Measurements from ENCODE around the gene ISOC2. TPM values are rescaled to one million over a fixed set of nuclear protein-coding genes. Genes with fewer than 3 reads are reported as not detected.
"Not testable (repeated sequence)": the region's sequence is repeated elsewhere in the genome, so short reads cannot be mapped to it uniquely, and the experiment has no call there.

ISOC2 gene
- total RNA-seq, 1 donor from 2014 or later: 35.7 TPM

DNA sequence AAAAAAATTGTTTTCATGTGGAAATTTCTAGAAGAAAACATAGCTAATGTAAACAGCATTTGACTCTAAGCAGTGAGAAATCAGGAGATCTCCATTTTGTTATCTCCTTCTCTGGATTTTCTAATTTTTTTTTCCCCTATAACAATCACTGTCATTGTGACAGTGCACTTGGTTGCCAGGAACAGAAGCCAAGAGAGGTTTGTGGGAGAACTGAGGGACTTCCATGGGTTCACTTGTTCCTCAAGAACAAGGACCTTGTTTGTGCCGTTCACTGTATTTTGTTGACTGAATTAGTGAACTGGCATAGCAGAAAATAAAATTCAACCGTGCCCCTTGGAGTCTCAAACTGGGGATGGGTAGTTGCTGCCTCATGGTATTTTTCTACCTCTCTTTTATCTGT, 35.4 kb downstream of the ISOC2 start:
- ATAC-seq (peak; percentile 81), DNase-seq (ENCODE audit: low spot score) (no peak)
- intact Hi-C loops (cut with DNase I): no loop called here

DNA sequence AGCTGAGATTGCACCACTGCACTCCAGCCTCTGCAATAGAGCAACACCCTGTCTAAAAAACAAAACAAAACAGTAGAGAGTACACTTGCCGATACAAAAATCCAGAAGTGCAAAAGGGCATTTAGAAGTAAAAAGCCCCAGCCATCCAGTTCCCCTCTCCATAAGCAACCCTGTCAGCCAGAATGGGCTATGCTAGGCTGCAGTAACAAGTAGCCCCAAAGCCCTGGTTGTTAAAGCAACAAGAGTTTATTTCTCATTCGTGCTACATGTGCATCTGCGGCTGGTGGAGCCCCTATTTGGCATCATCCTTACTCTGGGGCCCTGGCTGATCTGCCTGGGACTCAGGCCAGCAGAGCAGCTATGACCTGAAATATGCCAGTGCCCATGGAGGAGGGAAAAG, 36.9 kb downstream of the ISOC2 start:
- DNase-seq (ENCODE audit: low spot score): no peak
- ATAC-seq: no peak
- intact Hi-C loops (cut with DNase I): no loop called here

DNA sequence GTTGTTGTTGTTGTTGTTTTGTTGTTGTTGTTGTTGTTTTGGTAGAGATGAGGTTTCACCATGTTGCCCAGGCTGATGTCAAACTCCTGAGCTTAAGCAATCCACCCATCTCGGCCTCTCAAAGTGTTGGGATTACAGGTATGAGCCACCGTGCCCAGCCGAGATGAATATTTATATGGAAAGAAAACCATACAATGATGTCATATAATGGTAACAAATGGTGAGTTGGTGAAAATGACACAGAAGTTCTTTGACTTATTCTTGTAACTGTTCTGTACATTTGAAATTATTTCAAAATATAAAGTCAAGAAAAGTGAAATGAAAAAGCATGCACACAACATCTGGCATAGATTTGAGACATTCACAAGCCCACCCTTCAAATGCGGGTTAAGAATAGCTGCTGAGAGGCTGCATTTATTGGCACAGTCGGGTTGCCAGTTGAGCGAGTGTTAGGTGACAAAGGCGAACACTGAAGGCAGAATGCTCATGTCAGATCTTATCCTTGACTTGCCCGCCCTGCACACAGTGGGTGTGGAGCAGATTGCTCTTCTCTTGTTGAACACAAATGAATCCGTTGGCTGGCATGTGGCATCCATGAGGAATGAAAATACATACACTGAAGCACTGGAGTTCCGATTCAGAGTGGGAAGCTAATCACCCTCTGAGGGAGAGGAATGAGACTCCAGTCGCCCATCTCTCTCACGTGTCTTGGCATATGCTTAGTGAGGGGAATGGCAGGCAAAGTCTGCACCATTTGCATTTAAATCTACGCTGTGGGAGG, 38.0 kb downstream of the ISOC2 start:
- intact Hi-C loops (cut with DNase I): no loop called here
- ATAC-seq (no peak), DNase-seq (ENCODE audit: low spot score) (no peak)

DNA sequence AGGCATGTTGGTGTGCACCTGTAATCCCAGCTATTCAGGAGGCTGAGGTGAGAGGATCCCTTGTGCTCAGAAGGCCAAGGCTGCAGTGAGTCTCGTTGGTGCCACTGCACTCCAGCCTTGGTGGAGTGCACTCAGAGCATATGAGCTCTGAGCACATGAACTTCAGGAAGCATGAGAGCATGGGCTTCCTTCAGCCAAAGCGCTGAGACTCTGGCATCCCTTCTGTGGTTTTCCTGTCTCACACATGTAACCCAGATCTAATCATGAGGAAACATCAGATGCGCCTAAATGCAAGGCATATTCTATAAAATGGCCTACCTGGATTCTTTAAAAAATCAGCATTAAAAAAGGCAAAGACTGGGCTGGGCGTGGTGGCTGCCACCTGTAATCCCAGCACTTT, 40.2 kb downstream of the ISOC2 start:
- ATAC-seq; intact Hi-C loops (cut with DNase I); DNase-seq (ENCODE audit: low spot score): not testable (repeated sequence)

DNA sequence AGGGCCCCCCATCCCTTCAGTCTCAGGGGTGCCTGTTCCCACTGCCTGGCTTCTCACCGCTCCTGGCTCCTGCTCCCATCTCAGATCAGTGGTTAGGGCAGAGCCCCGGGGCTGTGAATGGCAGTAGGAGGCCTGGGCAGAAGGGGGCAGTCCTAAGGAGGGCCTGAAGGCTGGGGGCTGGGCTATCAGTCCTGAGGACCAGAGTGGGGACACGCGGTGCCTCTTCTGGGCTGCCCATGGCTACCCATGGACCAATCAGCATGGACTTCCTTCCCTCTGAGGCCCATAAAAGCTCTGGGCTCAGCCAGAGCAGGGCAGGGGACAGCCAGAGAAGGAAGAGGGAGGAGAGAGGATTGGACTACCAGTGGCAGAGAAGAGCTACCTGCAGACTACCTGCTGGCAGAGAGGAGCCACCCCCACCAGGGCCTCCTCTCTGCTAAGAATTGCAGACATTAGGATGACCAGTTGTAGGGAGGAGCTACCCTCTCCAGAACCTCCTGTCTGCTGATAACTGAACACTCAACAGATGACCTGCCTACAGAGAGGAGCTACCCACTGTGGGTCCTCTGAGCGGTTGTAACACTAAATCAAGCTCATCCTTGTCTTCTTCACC, 41.7 kb downstream of the ISOC2 start:
- intact Hi-C loops (cut with DNase I): no loop called here
- ATAC-seq: no peak

DNA sequence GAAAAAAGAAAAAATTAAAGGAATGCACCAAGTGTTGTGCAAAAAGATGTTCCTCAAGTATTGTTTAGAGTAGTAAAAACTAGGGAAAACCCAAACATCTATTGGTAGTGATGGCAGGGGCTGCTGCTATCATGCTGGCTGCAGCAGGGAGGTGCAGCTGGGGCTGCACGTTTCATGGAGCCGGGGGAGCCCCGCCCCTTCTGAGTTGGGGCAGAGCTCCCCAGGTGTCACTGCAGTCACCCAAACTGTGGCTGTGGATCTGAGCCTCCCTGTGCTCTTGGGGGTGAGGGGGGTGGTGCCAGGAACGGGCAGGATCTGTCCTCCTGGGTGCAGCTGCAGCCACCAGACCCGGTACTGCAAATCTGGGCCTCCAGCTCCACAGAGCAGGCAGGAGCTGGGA, 42.3 kb downstream of the ISOC2 start:
- DNase-seq (ENCODE audit: low spot score): no peak
- no peak for ATAC-seq
- intact Hi-C loops (cut with DNase I): no loop called here

More for the DNA sequence above, 41.7 kb downstream of the ISOC2 start:
- no peak for DNase-seq (ENCODE audit: low spot score)

DNA sequence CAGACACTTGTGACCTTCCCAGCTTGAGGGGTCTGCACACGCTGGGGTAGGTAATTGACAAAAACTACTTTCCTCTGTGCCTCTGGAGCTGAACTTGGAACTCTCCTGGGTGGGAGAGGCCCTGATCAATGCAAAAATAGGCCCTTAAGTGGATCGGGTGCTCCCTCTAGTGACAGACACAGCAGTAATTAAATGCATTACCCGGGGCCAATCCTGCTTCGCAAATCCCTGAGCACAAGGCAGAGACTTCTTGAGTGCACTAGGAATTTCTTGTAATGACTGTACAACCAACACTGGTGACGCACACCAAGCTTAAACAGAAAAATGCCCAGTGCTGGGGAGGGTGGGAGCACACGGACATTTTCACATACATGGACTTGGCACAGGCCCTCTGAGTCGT, 43.3 kb downstream of the ISOC2 start:
- DNase-seq (ENCODE audit: low spot score) (no peak), ATAC-seq (peak; percentile 88)
- intact Hi-C loops (cut with DNase I): no loop called here

DNA sequence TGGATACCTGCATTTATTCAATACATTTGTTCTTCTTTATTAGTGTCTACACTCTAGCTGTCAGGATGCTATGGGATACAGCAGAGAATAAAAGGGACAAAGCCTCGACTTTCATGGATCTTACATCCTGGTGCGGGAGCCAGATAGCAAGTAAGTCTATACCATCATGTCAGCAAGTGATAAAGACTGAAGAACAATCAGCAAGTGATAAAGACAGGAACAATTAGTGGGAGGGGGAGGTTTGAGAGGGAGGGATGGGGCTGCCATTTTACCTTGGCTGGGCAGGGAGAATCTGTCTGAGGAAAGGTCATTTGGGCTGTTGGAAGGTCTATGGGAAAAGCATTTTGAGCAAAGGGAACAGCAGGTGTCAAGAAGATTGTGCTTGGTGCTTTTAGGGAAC, 51.3 kb downstream of the ISOC2 start:
- no peak for ATAC-seq
- no peak for DNase-seq (ENCODE audit: low spot score)
- intact Hi-C loops (cut with DNase I): no loop called here

DNA sequence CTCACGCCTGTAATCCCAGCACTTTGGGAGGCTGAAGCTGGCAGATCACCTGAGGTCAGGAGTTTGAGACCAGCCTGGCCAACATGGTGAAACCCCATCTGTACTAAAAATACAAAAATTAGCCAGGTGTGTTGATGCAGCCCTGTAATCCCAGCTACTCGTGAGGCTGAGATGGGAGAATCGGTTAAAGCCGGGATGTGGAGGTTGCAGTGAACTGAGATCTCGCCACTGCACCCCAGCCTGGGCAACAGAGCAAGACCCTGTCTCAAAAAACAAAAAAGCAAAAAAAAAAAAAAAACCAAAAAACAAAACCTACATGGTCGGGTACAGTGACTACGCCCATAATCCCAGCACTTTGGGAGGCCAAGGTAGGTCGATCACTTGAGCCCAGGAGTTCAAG, 52.3 kb downstream of the ISOC2 start:
- intact Hi-C loops (cut with DNase I); DNase-seq (ENCODE audit: low spot score): not testable (repeated sequence)

DNA sequence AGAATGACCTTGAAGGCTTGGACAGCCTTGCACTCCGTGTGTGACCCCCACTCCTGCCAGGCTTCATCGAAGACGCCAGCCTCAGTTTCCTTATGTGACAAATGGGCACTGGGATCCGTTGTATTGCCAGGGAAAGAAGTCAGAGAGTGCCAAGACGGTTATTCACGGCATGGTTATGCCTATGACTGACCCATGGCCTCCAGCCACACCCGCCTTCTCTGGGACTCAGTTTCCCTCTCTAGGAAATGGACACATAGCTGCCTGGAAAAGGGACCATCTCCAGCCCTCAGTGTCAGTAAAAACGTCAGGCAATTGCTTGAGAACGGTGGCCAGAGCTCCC, 52.9 kb downstream of the ISOC2 start:
- ATAC-seq (no peak), DNase-seq (ENCODE audit: low spot score) (no peak)
- intact Hi-C loops (cut with DNase I): no loop called here

More for the DNA sequence above, 52.3 kb downstream of the ISOC2 start:
- not testable (repeated sequence) for ATAC-seq

DNA sequence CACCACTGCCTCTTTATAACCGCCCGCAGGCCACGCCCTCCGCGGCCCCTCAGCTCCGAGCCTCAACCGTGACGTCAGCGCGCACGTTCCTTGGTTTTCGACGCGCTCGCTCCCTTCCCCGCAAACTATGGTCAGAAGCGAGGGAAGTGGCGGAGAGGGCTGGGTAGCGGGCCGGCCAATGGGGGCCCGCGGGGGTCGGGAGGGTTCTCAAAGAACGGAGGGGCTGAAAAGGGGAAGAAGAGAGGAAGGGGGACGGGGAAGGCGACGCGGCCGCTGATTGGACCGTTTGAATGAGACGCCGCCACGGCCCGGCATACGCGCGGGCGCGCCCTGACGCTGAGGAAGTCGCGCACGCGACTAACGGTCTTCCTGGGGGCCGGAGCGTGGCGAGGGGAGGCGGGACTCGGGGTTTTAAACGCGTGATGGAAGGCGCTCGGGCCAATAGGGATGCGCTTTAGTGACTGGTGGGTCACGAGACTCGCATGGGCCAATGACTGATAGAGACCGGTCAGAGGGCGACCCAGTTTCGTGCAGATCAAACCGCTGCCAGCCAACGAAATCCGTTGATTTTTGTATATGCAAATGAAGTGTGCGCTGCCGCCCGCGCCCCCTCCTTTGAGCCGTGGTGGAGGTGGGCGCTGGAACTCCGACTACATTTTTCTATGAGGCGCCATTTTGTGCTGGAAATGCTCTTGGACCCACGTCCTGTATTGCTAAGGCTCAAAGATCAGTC, 53.5 kb downstream of the ISOC2 start:
- DNase-seq (ENCODE audit: low spot score) (peak; percentile 98), ATAC-seq (peak; percentile 99)
- intact Hi-C loops (cut with DNase I): no loop called here

DNA sequence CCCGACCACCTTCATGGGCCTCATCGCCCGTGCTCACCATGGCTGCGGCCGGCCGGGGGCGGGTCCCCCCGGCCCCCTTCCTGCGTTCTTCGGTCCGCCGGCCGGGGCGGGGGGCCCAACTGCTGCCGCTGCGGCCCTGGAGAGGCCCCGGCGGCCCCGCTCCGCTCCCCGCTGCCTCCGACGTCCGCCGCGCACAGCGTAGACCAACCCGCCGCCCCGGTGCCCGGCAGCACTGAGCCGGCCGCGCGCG, 54.0 kb downstream of the ISOC2 start, which contains the start of gene UBE2S:
Gene UBE2S, minus strand, starts transcription at position 239 of the 250 bp plus-strand sequence. Its CDS starts 199 bp downstream, at position 40.
- intact Hi-C loops (cut with DNase I): not testable (repeated sequence)

DNA sequence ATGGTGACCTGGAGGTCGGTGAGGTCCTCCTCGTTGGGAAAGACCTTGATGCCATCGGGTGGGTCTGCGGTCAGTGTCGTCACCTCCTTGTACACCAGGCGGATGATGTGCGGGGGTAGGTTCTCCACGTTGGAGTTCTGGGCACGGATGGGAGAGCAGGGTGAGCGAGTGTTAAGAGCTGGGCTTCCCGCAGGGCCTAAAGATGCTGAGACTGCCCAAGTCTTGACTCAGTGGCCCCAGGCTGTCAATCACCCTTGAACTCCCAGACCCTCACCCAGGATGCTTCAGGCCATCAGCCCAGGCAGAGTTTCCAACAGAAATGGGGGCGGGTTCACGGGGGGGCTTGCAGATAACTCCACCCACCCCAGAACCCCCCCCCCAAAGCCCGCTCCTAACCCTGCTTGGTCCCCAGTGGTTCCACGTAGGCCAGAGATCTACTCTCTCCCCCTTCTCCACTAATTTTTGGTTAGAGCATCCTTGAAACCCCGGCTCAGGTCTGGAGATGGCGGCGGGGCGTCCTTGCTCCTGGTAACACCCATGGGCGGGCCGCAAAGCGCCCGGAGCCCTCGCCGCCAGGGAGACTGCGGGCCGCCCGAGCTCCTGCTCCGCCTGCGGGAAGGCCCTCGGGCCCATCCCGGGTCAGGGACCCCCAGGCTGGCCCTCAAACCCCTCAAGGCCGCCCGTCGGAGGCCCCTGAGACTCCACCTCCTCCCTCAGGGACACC, 54.5 kb downstream of the ISOC2 start:
- ATAC-seq: no peak
- peak; percentile 70 for DNase-seq (ENCODE audit: low spot score)
- intact Hi-C loops (cut with DNase I): no loop called here

More for the DNA sequence above, 54.0 kb downstream of the ISOC2 start, which contains the start of gene UBE2S:
- ATAC-seq; DNase-seq (ENCODE audit: low spot score): not testable (repeated sequence)

DNA sequence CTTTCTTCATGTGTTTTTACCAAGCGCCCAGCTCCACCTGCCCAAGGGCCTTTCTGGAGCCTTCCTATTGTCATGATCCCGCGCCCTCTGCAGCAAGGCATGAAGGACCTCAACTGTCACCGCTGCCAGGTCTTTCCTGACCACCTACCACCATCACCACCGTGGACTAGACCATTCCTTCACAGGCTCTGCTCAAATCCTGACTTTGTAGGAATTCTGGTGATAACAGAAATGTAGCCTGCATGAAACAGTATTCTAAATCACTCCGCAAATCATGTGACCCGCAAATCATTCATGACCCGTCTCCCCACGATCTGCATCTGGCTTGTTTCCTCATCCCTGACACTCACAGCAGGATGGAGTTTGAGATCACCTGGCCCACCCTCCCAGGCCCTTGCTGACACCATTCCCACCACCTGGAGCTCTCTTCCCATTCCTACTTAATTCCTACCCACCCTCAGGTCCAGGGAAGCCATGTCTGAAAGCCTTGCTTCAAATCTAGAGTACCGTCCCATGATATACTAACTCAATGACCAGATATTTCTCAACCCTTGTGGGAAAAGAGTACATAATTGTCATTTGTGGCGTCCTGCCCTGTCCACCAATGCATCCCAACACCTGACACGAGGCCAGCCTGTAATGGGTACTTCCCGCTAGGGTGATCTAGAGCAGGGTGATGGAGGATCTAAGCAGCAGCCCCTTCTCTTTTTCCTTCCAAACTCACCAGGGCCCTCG, 55.2 kb downstream of the ISOC2 start:
- DNase-seq (ENCODE audit: low spot score): no peak
- ATAC-seq: no peak
- intact Hi-C loops (cut with DNase I): no loop called here

DNA sequence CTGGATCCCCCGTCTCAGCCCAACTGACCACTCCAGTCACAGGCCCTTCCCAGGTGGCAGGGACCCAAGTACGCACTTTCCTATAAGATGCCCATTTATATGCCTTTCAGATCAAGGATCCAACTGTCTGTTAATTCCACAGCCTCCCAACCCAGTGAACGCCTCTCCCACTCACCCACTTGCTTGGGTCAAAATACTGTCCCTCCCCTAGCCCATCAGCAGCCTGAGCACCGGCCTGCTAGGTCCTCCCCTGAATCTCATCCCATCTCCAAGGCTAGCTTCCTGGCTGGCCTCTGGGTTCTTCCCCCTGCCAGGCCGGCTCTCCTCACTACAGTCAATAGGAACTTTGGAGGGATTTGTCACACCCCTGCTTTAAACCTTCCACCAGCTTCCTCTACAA, 55.8 kb downstream of the ISOC2 start:
- intact Hi-C loops (cut with DNase I): no loop called here
- no peak for ATAC-seq
- DNase-seq (ENCODE audit: low spot score): no peak

Measured in sciatic nerve (tissue), 2 donors.